ENCODE data around the gene ZBTB39.
"Not testable (repeated sequence)": the region's sequence is repeated elsewhere in the genome, so short reads cannot be mapped to it uniquely, and the experiment has no call there.

The ZBTB39 gene

GRCh38 chr12:57029457-57029856 lies 23.1 kb upstream of the ZBTB39 start:
- no peak for DNase-seq

GRCh38 chr12:57027805-57028153 lies 21.4 kb upstream of the ZBTB39 start:
- DNase-seq, result no peak

- DNase-seq, result no peak
Measured at GRCh38 chr12:57027011-57027804, 20.9 kb upstream of the ZBTB39 start.

GRCh38 chr12:57025196-57025595 lies 18.9 kb upstream of the ZBTB39 start:
- DNase-seq, result no peak

GRCh38 chr12:57022324-57022723 lies 16.0 kb upstream of the ZBTB39 start:
- not testable (repeated sequence) for DNase-seq

- no peak for DNase-seq
Measured at GRCh38 chr12:57019983-57020719, 13.8 kb upstream of the ZBTB39 start.

GRCh38 chr12:57018906-57019305 lies 12.6 kb upstream of the ZBTB39 start:
- no peak for DNase-seq

GRCh38 chr12:57018353-57018752 lies 12.0 kb upstream of the ZBTB39 start:
- not testable (repeated sequence) for DNase-seq

GRCh38 chr12:57016348-57016747 lies 10.0 kb upstream of the ZBTB39 start, which contains the start of gene TAC3:
TAC3 (minus strand) TSS chr12:57016529; CDS start chr12:57015797, 732 bp downstream.
- DNase-seq, result no peak

- no peak for DNase-seq
Measured at GRCh38 chr12:57012600-57013465, 6.5 kb upstream of the ZBTB39 start.

- DNase-seq, result no peak
Measured at GRCh38 chr12:57011438-57012424, 5.4 kb upstream of the ZBTB39 start.

- no peak for DNase-seq
Measured at GRCh38 chr12:57010627-57011247, 4.4 kb upstream of the ZBTB39 start.

GRCh38 chr12:57009949-57010626 lies 3.7 kb upstream of the ZBTB39 start:
- no peak for DNase-seq

GRCh38 chr12:57008178-57008577 lies 1.8 kb upstream of the ZBTB39 start:
- DNase-seq, result no peak

GRCh38 chr12:57006809-57007475 lies 596 bp upstream of the ZBTB39 start:
- no peak for DNase-seq

GRCh38 chr12:57004651-57005050 lies 1.7 kb downstream of the ZBTB39 start:
- DNase-seq, result no peak

GRCh38 chr12:57003395-57003794 lies 3.0 kb downstream of the ZBTB39 start:
- DNase-seq, result no peak

- DNase-seq, result peak; percentile 65
Measured at GRCh38 chr12:57001448-57001906, 4.9 kb downstream of the ZBTB39 start.

- no peak for DNase-seq
Measured at GRCh38 chr12:57000393-57000792, 6.0 kb downstream of the ZBTB39 start.

- no peak for DNase-seq
Measured at GRCh38 chr12:56999456-56999855, 6.9 kb downstream of the ZBTB39 start.

Data from effector CD8-positive, alpha-beta T cell (primary cell).